ENCODE measurements around the gene SUN1.

- TF ChIP-seq EZH2phosphoT487 (IDR thresholded peaks at IDR 0.05; ENCODE audit: borderline replicate concordance) (no peak), EZH2 (IDR thresholded peaks at IDR 0.05) (no peak), ATF3 (IDR thresholded peaks at IDR 0.05) (no peak), EGR1 (IDR thresholded peaks at IDR 0.05; ENCODE audit: low read depth) (no peak), SIN3A (IDR thresholded peaks at IDR 0.05; ENCODE audit: low read depth) (no peak)
These were observed 23.6 kb downstream of the SUN1 start for GRCh38 chr7:855686-856369.
